Thyroid gland (tissue), 4 donors: ENCODE measurements around the gene RSRC1.

ENCODE experiments used
- POLR2A ChIP-seq, 2 donors: fragments of 450-650 bp; IDR thresholded peaks; one replicate each; pipeline ENCODE4 v1.6.1; 2017; ENCODE audit warnings: antibody characterized with exemption in 2 of 2, mild to moderate bottlenecking in 2 of 2, moderate library complexity in 1 of 2
- TF ChIP-seq, protein P1 (sequence below), 6 experiments: fragments of 200-600 bp in 3 of 6; fragments of 450-650 bp in 3 of 6; sonication (generic) in 3 of 6; IDR thresholded peaks; one replicate each; pipeline ENCODE4 v1.5.1; 2016 to 2019; ENCODE audit warnings: antibody characterized with exemption in 6 of 6, mild to moderate bottlenecking in 2 of 6, inconsistent platforms in 1 of 6, moderate library complexity in 1 of 6

DNA sequence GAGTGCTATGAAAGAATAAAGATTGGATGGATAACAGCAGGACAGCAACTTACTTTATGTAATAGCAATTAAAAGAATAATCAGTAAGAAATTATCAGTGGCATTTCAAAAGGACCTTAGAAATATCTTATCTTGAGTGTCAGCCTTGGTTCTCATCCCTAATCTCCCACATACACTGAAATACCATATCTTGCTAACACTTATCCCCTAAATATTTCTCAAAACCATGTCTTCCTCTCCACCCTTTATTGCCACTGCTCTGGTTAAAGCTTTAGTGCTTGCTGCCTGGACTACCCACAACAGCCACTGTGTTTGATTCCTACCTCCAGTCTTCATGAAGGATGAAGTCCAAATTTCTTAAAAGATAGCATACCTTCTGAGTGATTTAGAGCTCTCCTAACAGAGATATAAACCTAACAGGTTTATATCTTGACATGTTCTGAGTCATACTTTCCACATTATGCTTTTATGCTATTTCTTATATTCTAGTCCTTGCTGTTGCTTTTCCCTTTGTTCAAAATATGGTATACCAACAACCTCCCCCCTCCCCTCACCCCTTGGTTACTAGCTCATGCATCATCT, 202.8 kb downstream of the RSRC1 start:
- TF ChIP-seq, protein P1, sequence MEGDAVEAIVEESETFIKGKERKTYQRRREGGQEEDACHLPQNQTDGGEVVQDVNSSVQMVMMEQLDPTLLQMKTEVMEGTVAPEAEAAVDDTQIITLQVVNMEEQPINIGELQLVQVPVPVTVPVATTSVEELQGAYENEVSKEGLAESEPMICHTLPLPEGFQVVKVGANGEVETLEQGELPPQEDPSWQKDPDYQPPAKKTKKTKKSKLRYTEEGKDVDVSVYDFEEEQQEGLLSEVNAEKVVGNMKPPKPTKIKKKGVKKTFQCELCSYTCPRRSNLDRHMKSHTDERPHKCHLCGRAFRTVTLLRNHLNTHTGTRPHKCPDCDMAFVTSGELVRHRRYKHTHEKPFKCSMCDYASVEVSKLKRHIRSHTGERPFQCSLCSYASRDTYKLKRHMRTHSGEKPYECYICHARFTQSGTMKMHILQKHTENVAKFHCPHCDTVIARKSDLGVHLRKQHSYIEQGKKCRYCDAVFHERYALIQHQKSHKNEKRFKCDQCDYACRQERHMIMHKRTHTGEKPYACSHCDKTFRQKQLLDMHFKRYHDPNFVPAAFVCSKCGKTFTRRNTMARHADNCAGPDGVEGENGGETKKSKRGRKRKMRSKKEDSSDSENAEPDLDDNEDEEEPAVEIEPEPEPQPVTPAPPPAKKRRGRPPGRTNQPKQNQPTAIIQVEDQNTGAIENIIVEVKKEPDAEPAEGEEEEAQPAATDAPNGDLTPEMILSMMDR (IDR thresholded peaks at IDR 0.05), result no peak
- no peak for TF ChIP-seq POLR2A (IDR thresholded peaks at IDR 0.05)
